PFSK-1 (cell line): ENCODE measurements around the gene ZDHHC8.

ENCODE experiments used
- FOXP2 ChIP-seq: optimal IDR thresholded peaks from 2 replicates; pipeline ENCODE3; 2011; ENCODE audit warnings: borderline replicate concordance, control low read depth, inconsistent platforms; ENCODE audit not compliant: insufficient read depth; ENCODE audit errors: extremely low read length, extremely low read depth
- POLR2AphosphoS5 ChIP-seq: IDR thresholded peaks from 2 replicates; pipeline ENCODE4 v1.6.1; 2012; ENCODE audit warnings: low read depth, mild to moderate bottlenecking, control low read depth, low read length, moderate library complexity
- REST ChIP-seq, 2 experiments: IDR thresholded peaks; 2 replicates each; pipeline versions ENCODE4 v1.6.1 to v1.8.0; 2011 to 2012; ENCODE audit warnings: low read depth in 2 of 2, low read length in 2 of 2, control low read depth in 1 of 2, inconsistent platforms in 1 of 2, mild to moderate bottlenecking in 1 of 2, moderate library complexity in 1 of 2; ENCODE audit not compliant: insufficient read depth in 1 of 2
- SIN3A ChIP-seq: IDR thresholded peaks from 2 replicates; pipeline ENCODE4 v1.6.1; 2012; ENCODE audit warnings: mild to moderate bottlenecking, low read length, moderate library complexity, borderline replicate concordance; ENCODE audit not compliant: insufficient read depth
- TAF1 ChIP-seq: IDR thresholded peaks from 2 replicates; pipeline ENCODE4 v1.6.1; 2012; ENCODE audit warnings: low read length, control low read depth, borderline replicate concordance; ENCODE audit not compliant: insufficient read depth

ZDHHC8 gene

GRCh38 chr22:20186871-20187546, 55.4 kb downstream of the ZDHHC8 start:
- TF ChIP-seq TAF1, result no peak
- TF ChIP-seq FOXP2, result no peak
- no peak for TF ChIP-seq SIN3A
- TF ChIP-seq POLR2AphosphoS5, result no peak
- TF ChIP-seq REST (IDR thresholded peaks at IDR 0.05; ENCODE audit: insufficient read depth in 1 of 2, low read depth in 2 of 2, low read length in 2 of 2), result no peak

- TF ChIP-seq FOXP2, result no peak
- TF ChIP-seq POLR2AphosphoS5, result no peak
- TF ChIP-seq SIN3A, result no peak
- no peak for TF ChIP-seq TAF1
- no peak for TF ChIP-seq REST (IDR thresholded peaks at IDR 0.05; ENCODE audit: insufficient read depth in 1 of 2, low read depth in 2 of 2, low read length in 2 of 2)
Measured at GRCh38 chr22:20187777-20188566, 56.4 kb downstream of the ZDHHC8 start.

GRCh38 chr22:20188567-20188877, 56.9 kb downstream of the ZDHHC8 start:
- no peak for TF ChIP-seq REST (IDR thresholded peaks at IDR 0.05; ENCODE audit: insufficient read depth in 1 of 2, low read depth in 2 of 2, low read length in 2 of 2)
- no peak for TF ChIP-seq POLR2AphosphoS5
- TF ChIP-seq TAF1, result no peak
- TF ChIP-seq SIN3A, result no peak
- no peak for TF ChIP-seq FOXP2

GRCh38 chr22:20191000-20191515, 59.5 kb downstream of the ZDHHC8 start:
- TF ChIP-seq TAF1 (no peak), SIN3A (no peak), FOXP2 (no peak), REST (IDR thresholded peaks at IDR 0.05; ENCODE audit: insufficient read depth in 1 of 2, low read depth in 2 of 2, low read length in 2 of 2) (no peak), POLR2AphosphoS5 (no peak)
